ENCODE data around the gene INSL3. TPM values are rescaled to one million over a fixed set of nuclear protein-coding genes. Genes with fewer than 3 reads are reported as not detected.
A peak's percentile ranks its signal among the peaks of the same experiment; 100 is the strongest.

INSL3 gene
- polyA plus RNA-seq (ENCODE audit: insufficient read length in 12 of 12), result under 1 TPM in 2 of 12 donors, not detected in 10; 0.24 to 0.44 TPM
- long read RNA-seq, donor 1, result 0 reads
- long read RNA-seq, donor 2, result 0 reads
- long read RNA-seq, donor 3, result 0 reads
- long read RNA-seq, donor 4, result 0 reads
- long read RNA-seq, donor 5, result 0 reads
- long read RNA-seq, donor 6, result 0 reads
- long read RNA-seq, donor 7, result 0 reads
- long read RNA-seq, donor 8, result 0 reads
- long read RNA-seq, donor 9, result 0 reads
- long read RNA-seq, donor 10, result 0 reads
- long read RNA-seq, donor 11, result 0 reads

DNA sequence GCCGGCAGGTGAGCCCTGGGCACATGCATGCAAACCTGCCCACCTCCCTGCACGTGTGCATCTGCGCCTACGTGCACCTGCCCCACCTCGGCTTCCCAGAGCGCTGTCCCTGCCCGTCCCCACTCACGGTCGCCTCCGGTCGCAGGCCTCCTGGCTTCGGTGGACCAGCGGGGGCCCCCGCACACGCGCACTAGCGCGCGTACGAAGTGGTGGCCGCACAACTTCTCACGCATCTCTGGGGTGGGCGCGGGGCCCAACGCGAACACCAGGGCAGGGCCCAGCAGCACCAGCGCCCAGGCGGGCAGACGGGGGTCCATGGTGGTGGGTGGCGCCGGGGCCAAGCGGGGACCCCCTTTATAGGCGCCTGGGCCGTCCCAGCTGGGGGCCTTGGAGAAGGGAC lies at the start of gene INSL3:
Gene INSL3 (minus strand): TSS at position 330 of the 400 bp plus-strand sequence. CDS start 13 bp downstream, at position 317.
- no peak for DNase-seq

DNA sequence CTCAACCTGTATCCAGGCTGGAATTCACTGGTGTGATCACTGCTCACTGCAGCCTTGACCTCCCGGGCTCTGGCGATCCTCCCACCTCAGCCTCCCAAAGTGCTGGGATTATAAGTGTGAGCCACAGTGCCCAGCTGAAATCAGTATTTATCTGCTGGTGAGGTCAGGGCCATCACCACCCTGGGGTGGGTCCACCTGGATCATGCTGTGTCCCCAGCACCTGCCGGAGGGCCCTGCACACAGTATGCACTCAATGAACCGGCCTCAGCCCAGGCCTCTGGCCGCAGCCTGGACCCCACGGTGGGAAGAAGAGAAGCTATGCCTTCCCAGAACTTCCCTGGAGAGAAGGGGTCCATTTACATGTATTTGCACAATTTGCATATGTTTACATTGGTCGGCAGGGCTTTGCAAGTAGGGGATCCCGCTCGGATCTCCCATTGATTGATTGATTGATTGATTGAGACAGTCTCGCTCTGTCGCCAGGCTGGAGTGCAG lies 47.8 kb upstream of the INSL3 start:
- DNase-seq, result no peak

DNA sequence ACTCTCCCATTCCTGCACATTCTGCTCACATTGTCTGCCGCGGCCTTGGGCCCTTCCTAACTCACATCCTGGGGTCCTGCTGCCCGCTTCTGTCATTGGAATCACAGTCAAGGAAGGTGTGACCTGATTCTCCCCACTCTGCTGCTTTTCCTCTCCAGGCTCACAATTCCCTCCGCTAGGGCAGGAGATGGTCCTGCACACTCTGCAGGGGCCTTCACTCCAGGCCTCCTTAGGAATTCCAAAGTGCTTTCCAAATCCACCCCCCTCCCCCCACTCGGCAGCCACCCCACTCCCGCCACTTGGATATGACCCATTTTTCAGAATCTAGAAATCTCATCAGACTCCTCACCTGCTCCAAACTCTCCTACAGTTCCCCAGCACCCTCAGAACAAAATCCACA lies 47.4 kb upstream of the INSL3 start:
- DNase-seq, result no peak

- no peak for DNase-seq
Measured at GRCh38 chr19:17866964-17867486, 45.7 kb upstream of the INSL3 start.

DNA sequence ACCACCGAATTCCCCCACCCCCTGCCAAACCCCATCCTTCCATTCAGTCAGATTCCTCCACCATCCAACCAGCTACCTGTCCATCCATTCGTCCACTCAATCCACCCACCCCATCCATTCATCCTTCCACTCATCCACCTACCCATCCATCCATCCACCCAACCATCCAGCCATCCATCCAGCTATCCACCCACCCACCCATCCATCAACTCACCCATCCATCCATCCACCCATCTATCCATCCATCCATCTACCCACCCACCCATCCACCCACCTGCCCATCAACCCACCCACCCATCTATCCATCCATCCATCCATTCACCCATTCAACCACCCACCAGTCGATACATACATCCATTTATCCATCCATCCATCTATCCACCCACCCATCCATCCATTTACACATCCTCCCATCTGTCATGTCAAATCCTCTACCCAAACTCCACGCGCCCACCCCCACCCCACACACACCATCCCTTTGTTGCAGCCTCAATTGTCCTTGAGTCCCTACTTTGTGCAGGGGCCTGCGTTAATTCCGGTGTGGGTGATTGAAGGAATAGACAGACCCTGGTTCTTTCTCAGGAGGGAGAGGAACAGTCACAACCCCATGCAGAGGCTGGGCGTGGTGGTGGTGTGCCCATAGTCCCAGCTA lies 45.1 kb upstream of the INSL3 start:
- no peak for DNase-seq

DNA sequence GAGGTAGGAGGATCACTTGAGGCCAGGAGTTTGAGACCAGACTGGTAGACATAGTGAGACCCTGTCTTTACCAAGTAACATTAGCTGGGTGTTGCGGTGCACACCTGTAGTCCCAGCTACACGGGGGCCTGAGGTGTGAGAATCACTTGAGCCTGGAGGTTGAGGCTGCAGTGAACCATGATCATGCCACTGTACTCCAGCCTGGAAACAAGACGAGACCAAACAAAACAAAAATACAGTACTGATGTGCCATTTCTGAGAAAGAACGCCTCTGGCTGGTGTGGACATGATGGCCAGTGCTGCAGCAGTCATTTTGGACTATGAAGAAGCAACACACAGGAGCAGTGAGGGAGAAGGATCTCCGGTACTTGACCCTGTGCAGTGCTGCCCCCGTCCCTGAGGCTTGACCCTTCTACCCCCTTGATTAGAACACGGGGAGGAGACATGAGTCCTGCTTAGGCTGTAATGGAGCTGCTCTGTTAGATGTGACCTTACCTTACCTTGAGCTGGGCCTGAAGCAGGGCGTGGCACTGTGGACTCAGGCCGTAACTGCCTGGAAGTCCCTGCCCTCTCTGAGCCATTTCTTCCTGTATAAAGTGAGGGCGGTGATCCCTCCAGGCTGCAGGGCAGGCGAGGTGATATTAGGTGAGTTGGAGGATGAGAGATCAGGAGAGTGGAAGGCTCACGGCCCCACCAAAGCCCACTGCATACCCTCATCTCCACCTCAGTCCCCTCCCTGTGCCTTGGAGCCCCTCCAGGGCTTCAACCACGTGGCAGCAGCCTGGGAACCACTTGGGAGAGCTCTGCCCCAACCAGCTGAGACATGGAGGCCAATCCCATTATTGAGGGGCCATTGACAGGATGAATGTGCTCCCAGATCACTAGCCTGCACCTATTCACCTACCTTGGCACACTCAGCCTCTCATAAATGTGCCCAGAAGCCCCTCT lies 44.3 kb upstream of the INSL3 start:
- no peak for DNase-seq

- no peak for DNase-seq
Measured at GRCh38 chr19:17863520-17864182, 42.3 kb upstream of the INSL3 start.

DNA sequence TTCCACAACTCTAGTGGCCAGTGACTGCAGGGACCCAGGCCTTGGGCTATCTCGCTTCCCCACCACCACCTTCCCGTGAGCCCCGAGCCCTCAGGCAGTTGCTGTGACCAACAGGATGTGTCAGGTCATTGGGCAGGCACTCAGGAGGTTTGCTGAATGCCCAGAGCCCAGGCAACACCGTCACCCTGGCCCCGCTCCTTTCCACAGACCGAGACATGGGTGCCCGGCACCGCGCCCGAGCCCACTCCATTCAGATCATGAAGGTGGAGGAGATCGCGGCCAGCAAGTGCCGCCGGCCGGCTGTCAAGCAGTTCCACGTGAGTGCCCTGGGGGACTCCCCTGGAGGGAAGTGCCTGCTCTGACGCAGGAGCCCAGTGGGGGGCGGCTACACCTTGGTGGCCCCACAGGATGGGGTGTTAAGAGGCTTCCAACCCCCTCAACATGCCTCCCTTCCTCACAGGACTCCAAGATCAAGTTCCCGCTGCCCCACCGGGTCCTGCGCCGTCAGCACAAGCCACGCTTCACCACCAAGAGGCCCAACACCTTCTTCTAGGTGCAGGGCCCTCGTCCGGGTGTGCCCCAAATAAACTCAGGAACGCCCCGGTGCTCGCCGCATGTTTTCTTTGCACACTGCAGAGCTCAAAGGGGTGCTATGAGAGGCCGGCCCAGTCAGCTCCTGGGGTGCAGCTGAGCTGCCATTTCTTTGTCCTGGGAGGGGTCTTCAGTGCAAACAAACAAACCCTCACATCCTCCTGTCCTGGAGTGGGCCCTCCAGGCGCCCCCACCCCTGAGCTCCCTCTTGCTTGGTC lies 41.6 kb upstream of the INSL3 start:
- DNase-seq, result no peak

- no peak for DNase-seq
Measured at GRCh38 chr19:17861542-17862402, 40.5 kb upstream of the INSL3 start.

GRCh38 chr19:17860993-17861360 lies 39.7 kb upstream of the INSL3 start:
- no peak for DNase-seq

- DNase-seq, result no peak
Measured at GRCh38 chr19:17860331-17860992, 39.1 kb upstream of the INSL3 start.

DNA sequence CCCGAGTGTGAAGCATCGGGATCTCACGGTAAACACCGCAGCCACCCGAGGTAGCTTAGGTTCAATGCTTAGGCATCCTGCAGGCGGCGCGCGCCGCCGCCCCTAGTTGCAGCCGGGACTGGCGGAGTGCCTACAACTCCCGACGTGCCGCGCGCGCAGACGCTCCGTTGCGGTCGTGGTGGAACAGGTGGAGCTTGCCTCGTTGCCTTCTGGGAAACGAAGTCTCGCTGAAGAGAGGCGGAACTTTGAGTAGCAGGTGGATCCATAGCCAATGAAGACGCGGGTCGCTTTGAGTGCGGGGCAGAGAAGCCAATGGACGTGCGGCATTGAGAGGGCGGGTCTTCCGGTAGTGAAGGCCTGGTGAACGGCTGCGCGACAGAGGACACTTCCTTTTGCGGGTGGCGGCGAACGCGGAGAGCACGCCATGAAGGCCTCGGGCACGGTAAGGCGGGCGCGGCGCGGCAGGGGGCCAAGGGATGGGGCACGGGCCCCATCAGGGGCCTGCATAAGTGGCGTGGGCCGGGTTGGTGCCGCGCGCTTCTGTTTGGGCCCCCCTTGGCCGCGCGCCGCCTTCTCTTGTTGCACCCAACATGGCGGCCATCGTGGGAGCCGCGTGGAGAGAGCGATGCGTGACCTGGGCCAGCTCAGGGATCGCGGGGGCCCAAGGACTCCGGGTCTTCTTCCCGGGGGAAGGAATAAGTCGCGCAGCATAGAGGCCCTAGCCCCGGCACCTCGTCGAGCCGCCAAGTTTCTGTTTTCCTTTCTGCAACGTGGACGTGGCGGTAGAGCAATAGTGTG lies 38.4 kb upstream of the INSL3 start, which contains the start of gene RPL18A:
Gene RPL18A (plus strand): TSS at position 378 of the 798 bp plus-strand sequence. CDS start 47 bp downstream, at position 425.
- peak; percentile 100 for DNase-seq

DNA sequence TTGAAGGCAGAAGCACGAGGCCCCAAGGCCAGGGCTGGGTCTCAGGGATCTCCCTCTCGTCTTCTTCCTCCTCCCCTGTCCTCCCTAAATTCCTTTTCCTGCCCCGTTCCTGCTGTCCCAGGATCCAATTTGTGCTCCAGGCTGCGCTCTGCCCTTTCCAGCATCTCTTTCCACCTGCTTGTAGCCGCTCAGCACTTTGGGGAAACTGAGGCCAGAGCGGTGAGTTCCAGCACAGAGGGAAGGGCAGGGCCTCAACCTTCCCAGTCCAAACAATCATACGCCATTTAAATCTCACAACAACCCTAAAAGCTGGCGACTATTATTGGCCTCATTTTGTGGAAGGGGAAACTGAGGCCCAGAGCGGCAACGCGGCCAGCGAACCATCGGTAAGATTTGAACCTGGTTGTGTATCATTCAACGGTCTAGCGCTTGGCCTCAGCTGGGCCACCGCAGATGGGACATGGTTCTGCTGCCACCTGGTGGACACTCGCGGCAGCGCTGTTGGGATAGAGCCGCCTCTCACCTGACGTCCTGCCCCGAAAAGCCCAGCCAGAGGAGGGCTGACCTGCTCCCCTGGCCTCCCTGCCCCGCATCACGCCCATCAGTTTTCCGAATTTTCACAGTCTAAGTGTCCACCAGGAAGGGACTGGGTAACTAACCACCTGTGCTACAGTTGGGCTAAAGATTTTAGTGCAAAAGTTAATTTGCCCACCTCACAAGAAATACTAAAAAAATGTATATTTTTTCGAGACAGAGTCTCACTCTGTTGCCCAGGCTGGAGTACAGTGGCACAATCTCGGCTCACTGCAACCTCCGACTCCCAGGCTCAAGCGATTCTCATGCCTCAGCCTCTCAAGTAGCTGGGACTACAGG lies 34.2 kb upstream of the INSL3 start:
- peak; percentile 85 for DNase-seq

- DNase-seq, result no peak
Measured at GRCh38 chr19:17854061-17854460, 32.7 kb upstream of the INSL3 start.

DNA sequence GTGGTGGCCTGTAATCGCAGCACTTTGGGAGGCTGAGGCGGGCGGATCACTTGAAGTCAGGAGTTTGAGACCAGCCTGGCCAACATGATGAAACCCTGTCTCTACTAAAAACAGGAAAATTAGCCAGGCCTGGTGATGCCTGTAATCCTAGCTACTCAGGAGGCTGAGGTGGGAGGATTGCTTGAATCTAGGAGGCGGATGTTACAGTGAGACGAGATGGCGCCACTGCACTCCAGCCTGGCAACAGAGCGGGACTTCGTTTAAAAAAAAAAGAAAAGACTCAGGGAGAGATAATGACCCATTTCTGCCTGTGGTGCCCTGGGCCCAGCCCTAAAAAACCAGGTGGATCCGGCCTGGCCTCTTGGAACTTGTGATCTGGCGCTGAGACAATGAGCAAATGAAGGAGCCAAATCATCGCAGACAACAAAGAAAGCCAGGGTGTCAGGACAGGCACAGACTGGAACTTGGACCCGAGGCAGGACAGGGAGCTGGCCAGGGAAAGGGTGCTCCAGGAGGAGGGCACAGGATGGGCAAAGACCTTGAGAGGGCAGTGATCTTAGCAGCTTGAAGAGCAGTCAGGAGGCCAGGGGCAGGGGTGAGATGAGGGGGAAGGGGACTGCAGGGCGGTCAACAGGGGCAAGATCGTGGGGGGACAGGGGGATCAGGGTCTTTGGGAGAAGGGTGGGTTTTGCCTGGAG lies 27.4 kb upstream of the INSL3 start:
- no peak for DNase-seq
